Measurements from ENCODE around the gene ZNF444.
"Not testable (repeated sequence)": the region's sequence is repeated elsewhere in the genome, so short reads cannot be mapped to it uniquely, and the experiment has no call there.

The ZNF444 gene

DNA sequence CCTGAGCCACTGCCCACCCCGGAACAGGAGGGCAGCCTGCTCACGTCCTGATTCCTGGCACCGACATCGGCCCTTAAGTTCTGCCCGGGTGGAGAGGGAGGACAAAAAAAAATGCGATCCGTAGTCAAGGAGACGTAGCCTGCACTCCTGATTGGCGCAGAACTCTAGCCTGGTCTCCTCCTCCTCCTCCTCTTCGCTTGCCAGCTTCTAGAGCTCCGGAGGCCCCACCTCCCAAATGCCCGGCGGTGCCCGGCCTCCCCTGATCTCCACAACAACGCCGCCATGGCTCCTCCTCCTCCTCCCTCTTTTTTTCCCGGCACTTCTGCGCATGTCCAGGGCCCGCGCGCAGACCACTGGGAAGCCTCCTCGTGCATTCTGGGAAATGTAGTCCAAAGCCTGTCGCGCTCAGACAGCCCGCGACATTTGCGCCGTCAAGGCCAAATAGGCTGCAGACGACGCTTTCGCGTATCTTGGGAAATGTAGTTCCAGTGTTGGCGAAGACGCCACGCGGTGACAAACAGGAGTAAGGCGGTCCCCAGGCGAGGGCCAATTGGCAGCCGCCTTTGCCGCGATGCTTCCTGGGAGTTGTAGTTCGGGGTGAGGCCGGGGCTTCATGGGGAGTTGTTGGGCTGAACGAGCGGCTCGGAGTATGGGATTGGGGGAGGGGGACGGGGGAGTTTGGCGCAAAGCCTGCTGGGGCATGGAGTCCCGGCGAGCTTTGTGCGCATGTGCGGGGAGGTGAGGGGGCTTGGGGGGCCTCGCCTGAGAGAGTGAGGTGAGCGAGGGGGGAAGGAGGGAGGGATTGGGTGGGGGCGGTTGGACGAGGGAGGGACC, at the start of gene ZNF444:
Gene ZNF444 (plus strand): TSS at position 705 of the 834 bp plus-strand sequence. CDS start 5,625 bp downstream, outside the sequence.
- peak; percentile 99 for DNase-seq

DNA sequence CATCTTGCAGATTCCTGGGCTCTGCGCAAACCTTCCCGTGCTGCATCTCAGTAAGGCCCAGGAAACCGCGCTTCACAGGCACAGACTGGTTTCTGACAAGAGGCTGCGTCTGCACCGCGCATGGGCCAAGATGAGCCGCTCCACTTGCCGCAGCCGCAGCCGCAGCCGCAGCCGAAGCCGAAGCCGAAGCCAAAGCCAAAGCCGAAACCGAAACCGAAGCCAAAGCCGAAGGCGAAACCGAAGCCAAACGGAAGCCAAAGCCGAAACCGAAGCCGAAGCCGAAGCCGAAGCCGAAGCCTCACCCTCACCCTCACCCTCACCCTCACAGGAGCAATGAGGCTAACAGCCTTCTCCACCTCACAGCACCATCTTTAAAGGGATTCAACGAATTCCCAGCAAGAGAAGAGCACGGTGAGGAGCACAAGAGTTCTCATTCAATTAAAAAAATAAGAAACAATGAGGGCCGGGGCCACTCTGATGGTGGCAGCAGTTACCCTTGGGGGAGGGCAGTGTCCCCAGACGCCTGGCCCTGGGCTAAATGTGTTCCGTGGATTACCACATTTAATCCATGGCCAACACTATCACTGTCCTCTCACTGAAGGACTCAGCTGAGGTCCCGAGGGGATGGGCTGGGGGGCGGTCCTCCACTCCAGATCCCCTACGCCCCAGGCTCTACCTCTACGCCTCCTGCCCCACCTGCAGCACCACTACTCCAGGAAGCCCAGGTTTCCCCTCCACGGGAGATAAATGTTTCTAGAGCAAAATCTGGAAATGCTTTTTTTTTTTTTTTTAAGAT, 49.1 kb upstream of the ZNF444 start:
- DNase-seq: peak; percentile 12

DNA sequence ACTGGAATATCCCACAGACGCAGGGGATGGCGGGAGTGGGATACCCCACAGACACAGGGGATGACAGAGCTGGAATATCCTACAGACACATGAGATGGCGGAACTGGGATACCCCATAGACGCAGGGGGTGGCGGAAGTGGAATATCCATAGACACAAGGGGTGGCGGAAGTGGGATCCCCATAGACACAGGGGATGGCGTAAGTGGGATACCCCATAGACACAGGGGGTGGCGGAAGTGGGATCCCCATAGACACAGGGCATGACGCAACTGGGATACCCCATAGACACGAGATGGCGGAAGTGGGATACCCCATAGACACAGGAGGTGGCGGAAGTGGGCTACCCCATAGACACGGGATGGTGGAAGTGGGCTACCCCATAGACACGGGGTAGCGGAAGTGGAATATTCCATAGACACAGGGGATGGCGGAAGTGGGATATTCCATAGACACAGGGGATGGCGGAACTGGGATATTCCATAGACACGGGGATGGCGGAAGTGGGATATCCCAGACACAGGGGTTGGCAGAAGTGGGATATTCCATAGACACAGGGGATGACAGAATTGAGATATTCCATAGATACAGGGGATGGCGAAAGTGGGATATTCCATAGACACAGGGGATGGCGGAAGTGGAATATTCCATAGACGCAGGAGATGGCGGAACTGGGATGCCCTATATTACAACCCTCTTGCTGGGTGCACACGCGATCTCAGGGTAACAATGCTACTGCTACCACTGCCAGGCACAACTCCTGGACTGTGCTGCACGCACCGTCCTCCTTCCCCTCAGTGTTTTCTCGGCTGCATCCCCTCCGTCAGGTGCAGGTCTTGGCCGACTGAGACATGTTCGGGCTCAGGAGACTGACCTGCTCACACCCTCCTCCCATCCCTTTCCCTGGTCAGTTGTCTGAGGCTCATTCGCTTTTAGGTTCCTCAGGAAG, 48.1 kb upstream of the ZNF444 start:
- no peak for DNase-seq

DNA sequence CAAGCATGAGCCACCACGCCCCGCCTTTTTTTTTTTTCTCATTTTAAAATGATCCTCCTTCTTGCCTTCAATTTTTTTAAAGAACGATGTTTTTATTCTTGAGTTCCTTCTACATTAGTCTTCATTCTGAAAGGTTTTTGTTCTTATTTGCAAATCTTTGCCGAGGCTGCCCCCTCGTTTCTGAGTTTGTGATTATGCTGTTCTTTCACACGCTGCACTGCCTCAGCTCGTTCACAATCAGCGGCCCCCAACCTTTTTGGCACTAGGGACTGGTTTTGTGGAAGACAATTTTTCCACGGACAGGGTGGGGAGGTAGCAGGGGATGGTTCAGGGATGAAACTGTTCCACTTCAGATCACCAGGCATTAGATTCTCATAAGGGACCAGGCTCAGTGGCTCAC, 46.6 kb upstream of the ZNF444 start:
- no peak for DNase-seq

DNA sequence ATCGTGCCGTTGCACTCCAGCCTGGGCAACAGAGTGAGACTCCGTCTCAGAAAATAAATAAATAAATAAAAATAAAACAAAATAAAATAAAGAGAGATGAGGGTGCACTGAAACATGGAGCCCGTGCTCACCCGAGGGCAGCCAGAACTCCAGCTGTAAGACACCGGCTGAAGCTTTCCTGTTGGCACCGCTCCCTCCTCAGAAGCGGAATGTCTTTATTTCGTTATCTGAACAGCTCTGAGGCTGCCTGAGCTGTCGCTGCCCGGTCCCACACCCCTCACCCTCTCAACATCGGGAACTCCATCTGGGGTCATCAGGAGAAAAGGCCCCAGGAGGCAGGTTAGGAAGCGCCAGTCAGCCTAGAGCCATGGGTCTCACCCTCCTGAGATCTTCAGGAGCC, 44.4 kb upstream of the ZNF444 start:
- DNase-seq: no peak

DNA sequence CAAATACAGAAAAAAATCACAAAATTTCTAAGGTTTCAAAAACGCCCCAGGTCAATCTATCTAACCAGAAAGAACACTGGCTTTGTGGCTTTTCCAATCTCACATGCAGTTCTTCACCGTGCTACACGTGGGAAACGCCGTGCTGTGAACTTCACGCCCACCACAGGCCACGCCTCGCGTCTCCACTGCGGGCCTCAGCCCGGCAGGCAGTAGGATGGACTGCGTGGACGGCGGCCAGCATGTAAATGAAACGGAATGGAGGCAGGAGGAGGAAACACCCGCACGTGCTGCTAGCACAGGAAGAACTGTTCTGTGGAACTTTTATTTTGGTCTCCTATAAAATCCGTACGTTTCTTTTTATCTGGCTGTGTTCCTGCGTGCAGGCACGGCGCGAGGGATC, 43.8 kb upstream of the ZNF444 start:
- no peak for DNase-seq

DNA sequence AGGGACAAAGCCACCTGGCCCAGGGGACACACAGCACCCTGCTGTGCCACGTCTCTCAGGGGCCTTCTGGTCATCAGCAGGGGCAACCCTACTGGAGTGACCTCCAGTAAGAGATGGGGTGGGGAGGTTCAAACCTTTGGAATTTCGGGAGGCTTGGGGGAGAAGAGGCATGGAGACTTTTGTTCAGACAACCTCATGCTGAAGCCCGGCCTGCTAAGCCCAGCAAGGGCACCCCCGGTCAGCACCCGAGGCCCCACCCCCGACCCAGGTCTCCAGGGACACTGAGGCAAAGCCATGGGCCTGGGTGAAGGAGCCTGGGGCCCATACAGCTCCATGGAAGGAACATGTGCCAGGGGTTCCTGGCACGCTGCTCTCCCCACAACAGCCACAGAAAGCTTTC, 43.3 kb upstream of the ZNF444 start:
- DNase-seq: no peak

DNA sequence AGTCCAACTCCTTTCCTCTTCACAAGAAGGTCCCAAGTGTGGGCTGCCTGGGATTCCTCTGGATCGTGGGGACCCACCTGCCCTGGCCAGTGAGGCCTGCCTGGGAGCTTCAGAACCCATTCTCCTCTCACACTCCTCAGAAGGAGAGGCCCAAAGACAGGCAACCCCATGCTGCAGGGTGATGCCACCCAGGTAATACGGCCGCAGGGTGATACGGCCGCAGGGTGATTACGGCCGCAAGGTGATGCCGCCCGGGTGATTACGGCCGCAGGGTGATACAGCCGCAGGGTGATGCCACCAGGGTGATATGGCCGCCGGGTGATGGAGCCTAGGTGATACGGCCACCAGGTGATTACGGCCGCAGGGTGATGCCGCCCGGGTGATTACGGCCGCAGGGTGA, 42.9 kb upstream of the ZNF444 start:
- DNase-seq: not testable (repeated sequence)

DNA sequence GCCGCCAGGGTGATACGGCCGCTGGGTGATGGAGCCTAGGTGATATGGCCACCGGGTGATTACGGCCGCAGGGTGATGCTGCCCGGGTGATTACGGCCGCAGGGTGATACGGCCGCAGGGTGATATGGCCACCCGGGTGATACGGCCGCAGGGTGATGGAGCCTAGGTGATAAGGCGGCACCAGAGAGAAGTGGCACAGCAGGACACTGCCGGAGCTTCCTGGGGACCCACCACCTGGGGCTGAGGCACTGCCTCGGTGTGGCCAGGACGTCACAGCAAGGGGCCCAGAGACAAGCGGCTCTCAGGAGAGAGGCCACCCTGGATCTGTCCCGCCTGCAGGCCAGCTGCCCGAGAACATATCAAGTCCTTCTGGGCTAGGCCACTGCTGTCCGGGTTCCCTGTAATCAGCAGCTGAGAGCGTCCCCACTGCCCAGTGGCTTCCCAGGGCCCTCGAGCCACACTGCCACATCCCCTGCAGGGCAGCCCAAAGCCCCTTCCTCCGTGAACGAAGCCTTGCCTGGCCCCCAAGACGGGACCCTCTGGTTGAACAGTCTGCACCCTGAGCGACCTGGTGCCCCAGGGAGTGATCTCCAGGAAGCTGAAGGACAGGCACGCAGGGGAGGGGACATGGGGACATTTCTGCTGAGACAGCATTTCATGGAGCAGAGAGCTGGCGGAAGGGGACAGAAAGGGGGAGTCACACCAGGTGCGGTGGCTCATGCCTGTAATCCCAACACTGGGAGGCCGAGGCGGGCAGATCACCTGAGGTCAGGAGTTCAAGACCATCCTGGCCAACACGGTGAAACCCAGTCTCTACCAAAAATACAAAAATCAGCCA, 42.1 kb upstream of the ZNF444 start:
- DNase-seq: no peak

DNA sequence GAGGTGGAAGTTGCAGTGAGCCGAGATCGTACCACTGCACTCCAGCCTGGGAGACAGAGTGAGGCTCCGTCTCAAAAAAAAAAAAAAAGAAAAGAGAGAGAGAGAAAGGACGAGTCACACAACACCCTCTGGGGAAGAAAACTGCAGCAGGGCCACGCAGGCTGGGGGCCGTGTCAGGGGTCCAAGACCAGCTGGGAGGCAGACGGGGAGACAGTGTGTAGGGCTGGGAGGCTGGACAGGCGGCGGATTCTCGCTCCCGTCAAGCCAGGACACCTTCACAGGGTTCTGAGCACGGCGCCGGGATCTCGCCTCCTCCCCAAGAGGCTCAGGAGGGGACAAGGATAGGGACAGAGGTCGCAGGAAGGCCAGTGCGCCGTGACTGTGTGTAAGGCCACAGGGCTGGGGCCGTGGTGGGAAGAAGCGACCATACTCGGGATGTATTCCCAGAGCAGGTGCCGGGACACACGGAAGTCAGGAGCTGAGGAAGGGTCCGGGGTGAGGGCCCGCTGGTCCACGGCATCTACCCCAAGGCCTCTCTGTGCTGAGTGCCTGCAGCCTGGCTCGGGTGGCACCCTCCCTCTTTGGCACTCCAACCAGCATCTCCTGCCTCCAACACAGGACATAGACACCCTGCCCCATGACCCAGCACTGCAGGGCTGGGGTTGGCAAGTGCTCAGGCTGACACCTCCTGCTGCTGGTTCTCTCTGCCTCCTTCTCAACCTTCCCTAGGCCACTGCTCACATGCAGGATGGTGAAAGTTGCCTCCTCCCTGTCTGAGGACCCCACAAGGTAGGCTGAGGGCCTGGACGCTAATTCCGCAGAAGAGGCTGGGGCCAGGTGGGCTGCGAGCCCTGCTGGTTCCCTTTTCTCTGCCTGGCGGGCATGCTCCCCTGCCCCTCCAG, 41.2 kb upstream of the ZNF444 start:
- no peak for DNase-seq

DNA sequence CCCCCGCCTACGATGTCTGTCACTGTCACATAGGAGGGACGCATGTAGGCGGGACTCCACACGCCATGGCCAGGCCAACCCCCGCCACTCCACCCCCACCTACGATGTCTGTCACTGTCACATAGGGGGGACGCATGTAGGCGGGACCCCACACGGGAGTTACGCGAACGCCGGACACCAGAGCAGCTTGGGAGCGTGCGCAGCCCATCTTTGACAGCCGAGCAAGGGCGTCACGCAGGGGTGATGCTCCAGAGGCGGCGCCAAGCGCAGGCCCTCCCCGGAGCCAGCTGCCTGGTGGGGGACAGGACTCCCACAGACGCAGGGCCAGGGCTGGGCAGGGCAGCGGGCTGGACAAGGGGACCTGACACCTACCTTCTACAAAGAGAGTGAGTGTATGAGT, 40.0 kb upstream of the ZNF444 start:
- no peak for DNase-seq

DNA sequence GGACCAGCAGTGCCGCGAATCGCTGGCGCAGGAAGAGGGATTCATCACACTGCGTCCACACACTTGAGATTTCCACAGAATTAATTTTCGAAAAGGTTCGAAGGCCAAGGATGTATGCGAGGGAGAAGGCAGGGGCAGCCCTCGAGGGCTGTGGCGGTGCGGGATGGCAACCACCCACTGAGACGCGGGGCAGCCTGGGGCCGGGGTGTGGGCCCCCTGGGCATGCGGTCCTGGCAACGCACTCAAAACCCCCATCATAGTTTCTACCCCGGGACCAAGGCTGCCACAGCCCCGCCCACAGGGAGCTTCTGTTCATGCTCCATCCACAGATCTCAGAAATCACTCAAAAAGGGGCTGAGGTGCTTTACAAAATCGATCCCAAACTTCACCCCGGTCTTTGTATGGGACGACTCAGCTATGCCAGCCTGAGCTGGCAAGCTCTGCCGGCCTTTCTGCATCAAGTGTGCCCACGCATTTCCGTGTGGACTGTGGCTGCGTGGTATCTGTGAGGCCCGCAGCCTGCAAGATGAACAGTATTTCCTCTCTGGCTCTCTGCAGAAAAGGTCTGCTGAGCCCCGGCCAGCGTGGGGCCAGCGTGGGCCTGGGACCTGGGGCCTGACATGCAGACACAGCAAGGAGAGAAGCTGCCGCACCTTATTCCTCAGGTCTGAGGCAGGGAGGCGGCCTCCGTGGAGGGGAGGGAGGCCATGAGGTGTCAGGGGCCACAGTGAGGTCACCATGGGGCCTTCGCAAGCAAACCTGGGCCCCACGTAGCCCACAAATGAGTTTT, 39.1 kb upstream of the ZNF444 start:
- DNase-seq: no peak

DNA sequence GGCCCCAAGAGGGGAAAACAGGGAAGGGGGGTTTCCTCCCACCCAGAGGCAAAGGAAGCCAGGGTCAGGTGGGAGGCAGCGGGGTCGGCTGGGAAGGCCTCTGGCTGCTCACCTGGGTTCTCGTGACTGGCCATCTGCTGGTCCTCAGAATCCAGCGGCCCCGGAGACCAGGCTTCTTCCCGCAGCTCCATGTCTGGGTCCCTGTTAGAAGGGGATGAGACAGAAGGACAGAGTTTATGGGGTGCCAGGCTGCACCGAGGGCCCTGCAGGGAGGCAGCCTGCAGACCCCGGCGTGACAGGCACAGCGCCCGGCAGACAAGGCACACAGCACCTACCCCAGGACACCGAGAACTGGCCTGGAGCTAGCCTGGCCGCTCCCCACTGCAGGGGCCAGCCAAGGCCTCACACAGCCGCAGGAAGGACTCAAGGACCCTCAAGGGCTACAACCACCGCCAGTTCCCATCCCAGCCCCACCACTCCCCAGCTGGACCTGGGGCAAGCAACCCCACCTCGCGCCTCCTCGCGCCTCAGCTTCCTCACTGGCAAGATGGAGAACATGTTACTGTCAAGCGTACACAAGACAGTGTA, 38.0 kb upstream of the ZNF444 start:
- DNase-seq: no peak

DNA sequence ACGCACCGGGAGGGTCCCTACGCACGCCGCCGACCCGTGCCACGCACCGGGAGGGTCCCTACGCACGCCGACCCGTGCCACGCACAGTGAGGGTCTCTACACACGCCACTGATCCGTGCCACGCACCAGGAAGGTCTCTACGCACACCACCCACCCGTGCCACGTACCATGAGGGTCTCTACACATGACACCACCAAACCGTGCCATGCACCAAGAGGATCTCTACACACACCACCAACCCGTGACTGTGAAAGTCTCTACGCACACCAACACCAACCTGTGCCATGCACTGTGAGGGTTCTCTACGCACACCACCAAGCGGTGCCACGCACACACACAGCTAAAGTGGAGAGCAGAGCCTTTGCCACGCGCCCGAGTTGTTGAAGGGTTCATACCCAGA, 36.7 kb upstream of the ZNF444 start:
- DNase-seq: no peak

DNA sequence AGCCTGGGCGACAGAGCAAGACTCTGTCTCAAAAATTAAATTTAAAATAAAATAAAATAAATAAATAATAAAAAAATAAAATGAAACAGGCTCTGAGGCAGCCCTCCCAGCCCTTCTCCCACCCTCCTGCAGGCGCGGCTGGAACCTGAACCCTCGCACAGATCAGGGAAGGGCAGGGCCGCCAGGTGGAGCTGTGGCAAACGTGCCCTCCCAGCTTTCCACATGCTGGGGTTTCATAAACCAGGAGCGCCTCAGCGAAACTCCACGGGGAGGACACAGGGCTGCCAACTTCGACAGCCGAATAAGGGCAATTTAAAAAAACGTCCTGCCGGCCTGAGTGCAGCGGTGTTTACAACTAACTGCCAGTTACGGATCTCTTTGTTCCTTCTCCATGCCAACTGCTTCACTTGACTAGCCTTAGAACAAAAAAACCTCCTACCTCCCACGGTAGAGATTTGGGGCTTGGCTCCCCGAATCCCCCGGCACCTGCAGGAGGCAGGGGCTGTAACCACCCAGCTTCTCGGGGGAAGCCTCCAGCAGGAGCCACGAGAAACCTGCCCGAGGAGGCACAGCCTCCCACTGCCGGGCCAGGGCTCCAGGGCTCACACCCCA, 35.9 kb upstream of the ZNF444 start:
- peak; percentile 69 for DNase-seq

DNA sequence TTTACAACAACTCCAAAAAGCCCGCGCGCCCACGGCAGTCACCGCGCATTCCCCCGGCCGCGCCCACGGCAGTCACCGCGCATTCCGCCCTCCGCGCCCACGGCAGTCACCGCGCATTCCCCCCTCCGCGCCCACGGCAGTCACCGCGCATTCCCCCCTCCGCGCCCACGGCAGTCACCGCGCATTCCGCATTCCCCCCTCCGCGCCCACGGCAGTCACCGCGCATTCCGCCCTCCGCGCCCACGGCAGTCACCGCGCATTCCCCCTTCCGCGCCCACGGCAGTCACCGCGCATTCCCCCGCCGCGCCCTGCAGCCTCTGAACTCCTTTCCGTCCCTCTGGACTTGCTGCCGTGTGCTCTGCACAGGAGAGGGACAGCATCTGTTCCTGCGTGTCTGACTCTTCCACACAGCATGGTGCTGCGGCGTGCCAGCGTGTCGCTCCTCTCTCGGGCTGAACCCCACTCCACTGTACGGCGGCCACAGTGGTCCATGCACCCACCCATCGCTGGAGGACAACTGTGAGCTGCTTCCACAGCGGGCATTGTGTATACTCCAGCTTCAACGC, 35.2 kb upstream of the ZNF444 start:
- DNase-seq: not testable (repeated sequence)

DNA sequence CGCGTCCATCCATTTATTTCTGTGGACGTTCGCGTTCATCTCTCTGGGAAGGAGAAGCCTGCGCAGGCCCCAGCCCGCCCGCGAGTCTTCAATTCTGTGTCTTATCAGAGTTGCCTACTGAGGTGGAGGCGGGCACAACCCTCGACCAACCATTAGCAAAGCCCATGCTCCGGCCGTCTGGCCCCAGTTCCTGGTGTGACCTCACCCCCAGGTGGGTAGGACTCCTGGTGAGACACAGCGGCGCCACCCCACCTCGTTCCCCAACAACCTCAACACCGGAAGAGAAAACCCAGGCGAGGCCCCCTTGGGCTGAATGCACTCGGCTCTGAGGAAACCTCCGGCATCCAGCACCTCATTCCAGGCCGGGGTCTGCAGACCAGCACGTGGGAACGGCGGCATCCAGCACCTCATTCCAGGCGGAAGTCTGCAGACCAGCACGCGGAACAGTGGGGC, 34.7 kb upstream of the ZNF444 start:
- no peak for DNase-seq

DNA sequence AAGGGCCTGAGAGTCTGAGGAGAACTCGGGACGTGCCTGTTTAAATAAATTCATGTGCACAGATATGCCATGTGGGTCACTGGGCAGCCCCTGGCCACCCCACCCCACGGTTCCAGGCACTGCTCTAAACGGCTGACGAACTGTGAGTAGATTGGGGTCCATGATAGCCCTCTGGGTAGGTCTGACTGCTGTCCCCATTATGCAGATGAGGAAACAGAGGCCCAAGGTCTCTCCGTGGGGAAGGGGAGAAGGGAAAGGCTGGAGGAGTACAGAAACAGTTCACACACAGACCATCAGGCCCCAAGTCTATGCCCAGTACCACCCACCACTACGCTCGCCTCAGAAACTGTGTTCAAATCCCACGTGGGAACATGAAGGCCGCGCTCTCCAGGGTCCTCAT, 34.1 kb upstream of the ZNF444 start:
- DNase-seq: no peak

All from CD4-positive, alpha-beta T cell treated with Interleukin-6 for 4 hours (primary cell).